BLaER1 (cell line): ENCODE data around the gene JCAD.
"Not testable (repeated sequence)": the region's sequence is repeated elsewhere in the genome, so short reads cannot be mapped to it uniquely, and the experiment has no call there.

Source experiments
- H3K27ac ChIP-seq: shearing (Covaris generic); formaldehyde crosslinking; 2 replicates; pipeline ENCODE4 v1.8.1; 2022
- H3K27me3 ChIP-seq: shearing (Covaris generic); formaldehyde crosslinking; 2 replicates; pipeline ENCODE4 v1.8.1; 2022
- H3K36me3 ChIP-seq: shearing (Covaris generic); formaldehyde crosslinking; 2 replicates; pipeline ENCODE4 v1.8.1; 2022
- H3K4me1 ChIP-seq: shearing (Covaris generic); formaldehyde crosslinking; 2 replicates; pipeline ENCODE4 v1.8.1; 2022
- H3K4me2 ChIP-seq: shearing (Covaris generic); formaldehyde crosslinking; 2 replicates; pipeline ENCODE4 v1.8.1; 2022
- H3K4me3 ChIP-seq: shearing (Covaris generic); formaldehyde crosslinking; 2 replicates; pipeline ENCODE4 v1.8.1; 2022
- H3K9ac ChIP-seq: shearing (Covaris generic); formaldehyde crosslinking; 2 replicates; pipeline ENCODE4 v1.8.1; 2022
- H3K9me3 ChIP-seq: shearing (Covaris generic); formaldehyde crosslinking; 2 replicates; pipeline ENCODE4 v1.8.1; 2022
- H4K20me1 ChIP-seq: shearing (Covaris generic); formaldehyde crosslinking; 2 replicates; pipeline ENCODE4 v1.8.1; 2022
- Cebpa-rat ChIP-seq: shearing (Covaris generic); IDR thresholded peaks from 2 replicates; pipeline ENCODE4 v1.8.1; 2022

Gene JCAD

DNA sequence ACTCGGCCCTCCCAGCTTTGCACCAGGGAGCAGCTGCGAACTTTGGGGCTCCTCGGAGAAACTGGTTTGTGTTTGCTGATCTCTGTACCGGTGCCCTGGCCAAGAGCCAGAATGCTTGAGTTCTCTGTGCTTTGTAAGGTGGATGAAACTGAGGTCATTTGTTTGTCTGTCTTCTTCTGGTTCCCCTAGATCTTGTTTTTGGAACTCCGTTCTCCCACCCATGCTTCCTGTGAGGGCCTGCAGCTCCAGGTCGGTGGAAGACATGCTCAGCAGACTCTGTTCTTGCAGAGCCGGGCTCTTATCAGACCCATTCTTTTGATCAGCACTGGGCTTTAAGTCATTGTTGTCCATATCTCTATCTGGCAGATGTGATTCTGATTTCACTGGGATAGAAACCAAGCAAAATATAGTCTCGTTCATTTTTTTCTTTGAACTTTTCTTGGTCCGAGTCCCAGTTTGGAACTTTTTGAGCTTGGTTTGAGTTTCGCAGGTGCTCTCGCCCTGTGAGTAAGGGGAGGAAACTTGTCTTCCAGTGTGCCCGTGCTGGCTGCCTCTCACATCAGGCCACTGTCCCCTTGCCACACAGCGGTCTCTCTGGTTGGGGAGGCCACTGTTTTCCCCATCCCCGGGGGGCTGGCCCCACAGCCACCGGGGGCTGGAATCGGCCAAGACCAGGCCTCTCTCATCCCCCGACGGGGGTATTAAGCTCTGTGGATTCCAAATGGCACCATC is 31.2 kb downstream of the JCAD start:
- H3K4me3 ChIP-seq = peak overlapping the region; percentile 61
- H3K36me3 ChIP-seq = no peaks in the 10 kb centered on the region
- no peaks in the 10 kb centered on the region; the same call in 1 of the 2 replicates for H3K27me3 ChIP-seq
- peaks cover 83% of the 10 kb centered on the region for H3K4me1 ChIP-seq
- H3K9ac ChIP-seq = peak overlapping the region; percentile 64
- peak overlapping the region; percentile 85 for H3K4me2 ChIP-seq
- H3K27ac ChIP-seq = peak overlapping the region; percentile 85
- TF ChIP-seq Cebpa-rat = no peak
- no peaks in the 10 kb centered on the region for H3K9me3 ChIP-seq
- no peaks in the 10 kb centered on the region for H4K20me1 ChIP-seq

DNA sequence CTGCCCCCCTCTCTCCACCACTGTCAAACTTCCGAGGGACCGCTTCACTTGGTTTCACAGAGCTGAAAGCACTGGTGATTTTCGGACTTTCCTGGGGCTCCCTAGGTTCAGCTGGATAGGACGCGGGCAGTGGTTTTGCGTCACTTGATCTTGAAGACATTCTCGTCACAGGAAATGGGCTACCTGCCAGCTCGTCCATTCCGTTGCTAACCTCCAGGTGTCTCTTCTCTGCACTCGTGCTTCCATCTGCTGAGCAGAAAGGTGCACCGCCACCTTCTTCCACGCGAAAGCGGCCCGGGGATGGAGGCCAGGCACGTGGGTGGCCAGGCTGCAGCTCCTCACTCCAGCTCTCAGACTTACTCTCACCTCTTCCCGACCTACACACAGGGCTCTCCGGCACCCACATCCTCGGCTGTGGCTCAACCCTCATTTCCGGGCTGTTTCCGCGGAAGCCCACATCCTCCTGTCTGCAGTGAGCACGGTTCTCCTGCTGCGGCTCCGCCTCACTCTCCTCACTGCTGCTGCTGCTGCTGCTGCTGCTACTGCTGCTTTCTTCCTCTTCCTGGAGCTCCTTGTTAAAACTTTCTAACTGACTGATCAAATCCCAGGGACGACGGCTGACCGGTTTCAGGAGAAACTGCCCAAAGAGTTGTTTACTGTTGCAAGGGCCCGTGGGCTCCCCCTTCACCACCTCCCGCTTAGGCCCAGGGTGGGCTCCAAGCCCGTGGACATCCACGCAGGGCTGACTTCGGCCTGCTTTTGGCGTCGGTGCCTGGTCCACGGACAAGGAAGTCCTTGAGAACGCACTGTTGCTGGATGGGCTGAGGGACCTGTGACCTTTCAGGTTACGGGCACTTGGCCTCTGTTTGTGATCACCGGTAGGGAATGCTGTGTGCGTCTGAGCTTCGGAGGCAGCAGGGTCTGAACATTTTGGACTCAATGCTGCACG is 32.1 kb downstream of the JCAD start:
- H3K36me3 ChIP-seq = no peaks in the 10 kb centered on the region
- peak overlapping the region; percentile 64 for H3K9ac ChIP-seq
- H3K27ac ChIP-seq = peak overlapping the region; percentile 85

DNA sequence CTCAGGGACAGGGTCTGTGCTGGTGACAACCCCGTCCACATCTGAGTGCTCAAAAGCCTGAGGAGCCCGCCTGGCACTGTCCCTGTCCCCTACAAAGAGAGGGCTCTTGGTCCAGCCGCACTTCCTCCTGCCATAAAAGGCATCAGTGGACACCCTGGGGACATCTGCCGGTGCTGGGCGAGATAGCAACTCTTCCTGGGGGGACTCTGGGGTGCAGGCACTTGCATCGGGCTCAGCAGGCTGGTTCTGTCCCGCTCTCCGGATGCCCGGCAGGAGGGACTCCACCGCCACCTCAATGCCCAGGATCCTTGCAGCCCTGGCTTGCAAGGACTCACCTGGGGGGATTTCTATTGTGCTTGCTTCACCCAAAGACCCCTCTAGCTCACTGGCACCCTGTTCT is 32.8 kb downstream of the JCAD start:
- no peak for TF ChIP-seq Cebpa-rat
- Histone ChIP-seq H3K4me1 (peaks cover 70% of the 10 kb centered on the region), H3K4me3 (peak overlapping the region; percentile 61), H3K4me2 (peak overlapping the region; percentile 85), H3K27me3 (no peaks in the 10 kb centered on the region; the same call in 1 of the 2 replicates), H3K36me3 (no peaks in the 10 kb centered on the region), H3K9me3 (no peaks in the 10 kb centered on the region), H4K20me1 (no peaks in the 10 kb centered on the region), H3K9ac (no peak overlapping the region), H3K27ac (peak overlapping the region; percentile 85)

More for the DNA sequence above, 32.1 kb downstream of the JCAD start:
- Histone ChIP-seq H3K9me3 (no peaks in the 10 kb centered on the region), H3K4me3 (peak overlapping the region; percentile 61), H3K4me1 (peaks cover 75% of the 10 kb centered on the region), H3K4me2 (peak overlapping the region; percentile 85), H4K20me1 (no peaks in the 10 kb centered on the region), H3K27me3 (no peaks in the 10 kb centered on the region; the same call in 1 of the 2 replicates)
- no peak for TF ChIP-seq Cebpa-rat

DNA sequence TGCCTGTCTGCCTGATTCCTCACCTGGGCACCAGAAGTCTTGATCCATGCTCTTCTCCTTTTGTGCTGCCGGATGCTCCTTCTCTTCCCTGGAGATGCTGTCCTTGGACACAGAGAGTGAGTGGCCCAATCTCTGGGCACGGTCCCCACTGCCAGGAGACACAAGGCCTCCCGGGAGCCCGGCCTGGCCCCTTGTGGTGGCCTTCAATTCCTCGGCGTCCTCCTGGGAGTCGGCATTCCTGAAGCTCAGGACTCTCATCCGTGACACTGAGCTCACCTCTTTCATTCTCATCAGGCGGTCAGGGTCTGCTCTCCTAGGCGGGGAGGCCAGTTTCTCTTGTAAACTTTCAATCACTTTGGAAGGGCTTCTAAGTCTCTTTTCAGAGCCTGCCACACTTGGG is 33.3 kb downstream of the JCAD start:
- Histone ChIP-seq H3K27ac (peak overlapping the region; percentile 85), H3K4me2 (peak overlapping the region; percentile 85), H3K9ac (no peak overlapping the region), H3K4me1 (peaks cover 67% of the 10 kb centered on the region), H3K27me3 (no peaks in the 10 kb centered on the region; the same call in 1 of the 2 replicates), H4K20me1 (no peaks in the 10 kb centered on the region), H3K36me3 (no peaks in the 10 kb centered on the region), H3K4me3 (no peak overlapping the region), H3K9me3 (no peaks in the 10 kb centered on the region)
- no peak for TF ChIP-seq Cebpa-rat

DNA sequence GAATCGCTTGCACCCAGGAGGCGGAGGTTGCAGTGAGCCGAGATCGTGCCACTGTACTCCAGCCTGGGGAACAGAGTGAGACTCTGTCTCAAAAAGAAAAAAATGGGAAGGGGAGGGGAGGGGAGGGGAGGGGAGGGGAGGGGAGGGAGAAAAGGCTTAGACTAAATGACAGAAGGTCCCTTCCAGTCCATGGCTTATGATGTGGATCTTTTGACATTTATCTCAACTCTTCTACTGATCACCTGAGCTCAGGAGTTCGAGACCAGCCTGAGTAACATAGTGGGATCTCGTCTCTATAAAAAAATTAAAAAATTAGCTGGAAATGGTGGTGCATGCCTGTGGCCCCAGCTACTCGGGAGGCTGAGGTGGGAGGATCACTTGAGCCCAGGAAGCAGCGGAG is 34.0 kb downstream of the JCAD start:
- Histone ChIP-seq H3K4me2 (0 out of 2 replicates have a peak overlapping the region, but pooled peaks have one; percentile 85), H3K4me1 (peaks cover 61% of the 10 kb centered on the region)
- peak; percentile 26; the same call in 1 of the 2 replicates for TF ChIP-seq Cebpa-rat
- H3K27me3 ChIP-seq, H3K36me3 ChIP-seq, H3K4me3 ChIP-seq, H3K9ac ChIP-seq, H3K9me3 ChIP-seq, H4K20me1 ChIP-seq, H3K27ac ChIP-seq: not testable (repeated sequence)

DNA sequence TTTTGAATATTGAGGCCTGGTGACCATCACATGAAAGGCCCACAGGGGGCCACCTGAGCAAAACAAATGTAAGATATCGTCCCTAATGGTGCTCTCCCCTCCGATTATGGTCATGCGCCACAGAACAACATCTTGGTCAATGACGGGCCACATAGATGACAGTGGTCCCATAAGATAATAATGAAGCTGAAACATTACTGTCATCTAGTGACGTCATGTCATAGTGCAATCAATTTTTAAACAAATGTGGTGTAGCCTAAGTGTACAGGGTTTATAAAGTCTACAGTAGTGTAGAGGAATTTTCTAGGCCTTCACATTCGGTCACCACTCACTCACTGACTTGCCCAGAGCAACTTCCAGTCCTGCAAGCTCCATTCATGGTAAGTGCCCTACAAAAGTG is 36.8 kb downstream of the JCAD start:
- no peaks in the 10 kb centered on the region for H3K36me3 ChIP-seq
- H3K9me3 ChIP-seq = no peaks in the 10 kb centered on the region
- no peak for TF ChIP-seq Cebpa-rat
- H3K4me1 ChIP-seq = peaks cover 43% of the 10 kb centered on the region
- H3K27me3 ChIP-seq = no peaks in the 10 kb centered on the region
- H3K4me2 ChIP-seq = no peak overlapping the region
- no peak overlapping the region for H3K9ac ChIP-seq
- no peaks in the 10 kb centered on the region for H4K20me1 ChIP-seq
- H3K4me3 ChIP-seq = no peak overlapping the region
- no peak overlapping the region for H3K27ac ChIP-seq

DNA sequence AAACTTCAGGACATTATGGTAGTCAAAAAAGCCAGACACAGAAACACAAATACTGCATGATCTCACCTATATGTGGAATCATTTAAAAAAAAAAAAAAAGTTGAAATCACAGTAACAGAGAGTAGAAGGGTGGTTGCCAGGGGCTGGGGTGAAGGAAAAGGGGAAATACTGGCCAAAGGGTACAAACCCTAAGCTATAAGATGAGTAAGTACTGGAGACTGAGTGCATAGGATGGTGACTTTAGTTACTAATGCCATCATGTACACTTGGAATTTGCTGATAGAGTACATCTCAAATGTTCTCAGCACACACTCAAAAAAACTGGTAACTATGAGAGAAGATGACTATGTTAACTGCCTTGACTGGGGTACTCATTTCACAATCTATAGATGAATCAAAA is 39.9 kb downstream of the JCAD start:
- H3K36me3 ChIP-seq = no peaks in the 10 kb centered on the region
- no peaks in the 10 kb centered on the region for H4K20me1 ChIP-seq
- no peak overlapping the region for H3K4me3 ChIP-seq
- TF ChIP-seq Cebpa-rat = no peak
- no peaks in the 10 kb centered on the region for H3K27me3 ChIP-seq
- no peak overlapping the region for H3K27ac ChIP-seq
- H3K9ac ChIP-seq = no peak overlapping the region
- no peaks in the 10 kb centered on the region for H3K9me3 ChIP-seq
- H3K4me2 ChIP-seq = no peak overlapping the region
- H3K4me1 ChIP-seq = peaks cover 21% of the 10 kb centered on the region

DNA sequence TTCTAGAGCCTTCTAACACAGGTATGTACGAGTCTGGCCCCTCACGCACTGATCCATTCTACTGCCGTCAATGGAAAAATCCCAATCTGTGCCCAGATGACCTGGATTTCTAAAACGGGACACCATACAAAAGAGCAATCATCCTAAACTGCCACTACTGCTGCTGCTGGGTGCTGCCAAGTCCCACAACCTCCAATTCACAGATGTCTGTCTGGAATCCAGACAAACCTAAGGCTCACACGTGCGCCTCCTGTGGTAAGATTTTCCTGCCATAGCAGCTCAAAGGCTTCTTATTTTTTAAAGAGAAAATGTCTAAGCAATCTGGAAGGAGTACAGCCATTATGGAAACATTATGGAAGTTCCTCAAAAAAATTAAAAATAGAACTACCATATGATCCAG is 40.9 kb downstream of the JCAD start:
- TF ChIP-seq Cebpa-rat = no peak
- no peaks in the 10 kb centered on the region for H4K20me1 ChIP-seq

DNA sequence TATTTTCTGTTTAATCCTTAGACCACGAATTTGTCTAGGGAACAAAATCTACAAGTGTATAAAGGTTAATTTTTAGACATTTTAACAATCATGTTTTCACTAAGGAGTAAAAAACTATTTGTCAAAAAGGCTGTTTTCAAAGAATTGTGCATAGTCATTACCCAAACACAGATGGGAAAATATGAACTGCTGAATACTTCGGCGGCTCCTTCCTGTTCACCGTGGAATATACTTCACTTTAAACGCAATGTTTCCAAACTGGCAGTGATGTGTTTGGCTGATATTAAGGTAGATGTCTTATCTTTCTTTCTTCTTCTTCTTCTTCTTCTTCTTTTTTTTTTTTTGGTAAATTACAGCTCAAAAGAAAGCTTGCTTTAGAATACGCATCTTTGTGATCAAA is 41.4 kb downstream of the JCAD start:
- peaks cover 16% of the 10 kb centered on the region for H3K4me1 ChIP-seq
- H3K27ac ChIP-seq = no peak overlapping the region
- peak overlapping the region; percentile 27; the same call in 1 of the 2 replicates for H3K4me2 ChIP-seq
- no peak for TF ChIP-seq Cebpa-rat
- H3K4me3 ChIP-seq = no peak overlapping the region
- H3K9me3 ChIP-seq = no peaks in the 10 kb centered on the region
- H3K36me3 ChIP-seq = no peaks in the 10 kb centered on the region
- H3K9ac ChIP-seq = no peak overlapping the region
- no peaks in the 10 kb centered on the region for H3K27me3 ChIP-seq
- no peaks in the 10 kb centered on the region for H4K20me1 ChIP-seq

More for the DNA sequence above, 40.9 kb downstream of the JCAD start:
- 0 out of 2 replicates have a peak overlapping the region, but pooled peaks have one; percentile 27 for H3K4me2 ChIP-seq
- no peak overlapping the region for H3K9ac ChIP-seq
- H3K9me3 ChIP-seq = no peaks in the 10 kb centered on the region
- H3K27me3 ChIP-seq = no peaks in the 10 kb centered on the region
- no peak overlapping the region for H3K4me3 ChIP-seq
- no peaks in the 10 kb centered on the region for H3K36me3 ChIP-seq
- peaks cover 16% of the 10 kb centered on the region for H3K4me1 ChIP-seq
- H3K27ac ChIP-seq = no peak overlapping the region

DNA sequence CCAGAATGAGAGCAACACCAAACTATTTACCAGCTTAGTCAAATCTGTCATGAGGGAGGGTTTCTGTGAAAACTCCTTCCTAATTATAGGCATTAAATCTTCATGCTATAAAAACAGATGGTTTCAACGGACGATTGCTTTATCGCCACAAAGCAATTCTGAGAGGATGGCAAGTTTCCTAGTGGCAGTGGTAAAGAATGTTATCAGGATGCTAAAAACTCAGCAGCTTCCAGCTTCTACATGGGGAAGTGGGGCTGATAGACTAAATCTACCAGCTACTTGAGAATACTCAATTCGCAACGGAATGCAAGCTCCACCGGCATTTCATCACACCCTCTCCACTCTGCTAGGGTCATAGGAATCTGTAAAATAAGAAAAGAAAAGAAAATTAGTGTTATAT is 41.8 kb downstream of the JCAD start:
- no peak for TF ChIP-seq Cebpa-rat
- peak overlapping the region; percentile 27 for H3K4me2 ChIP-seq
- no peaks in the 10 kb centered on the region for H3K9me3 ChIP-seq
- H3K4me1 ChIP-seq = peaks cover 16% of the 10 kb centered on the region
- no peak overlapping the region for H3K4me3 ChIP-seq
- no peak overlapping the region for H3K27ac ChIP-seq
- H3K36me3 ChIP-seq = no peaks in the 10 kb centered on the region
- H3K9ac ChIP-seq = no peak overlapping the region
- no peaks in the 10 kb centered on the region for H3K27me3 ChIP-seq
- H4K20me1 ChIP-seq = no peaks in the 10 kb centered on the region
